Naive thymus-derived CD8-positive, alpha-beta T cell (primary cell): ENCODE results near the gene LRMDA. TPM values are rescaled to one million over a fixed set of nuclear protein-coding genes. Genes with fewer than 3 reads are reported as not detected.

Experiments
- ATAC-seq, 2 donors: fragments of 150-1000 bp; cut with Tn5 transposase in 1 of 2; sonication (Bioruptor Pico), chemical (Tn5 transposase) in 1 of 2; 1 replicate in 1 of 2; 2 replicates in 1 of 2; pipeline ENCODE4 v1.10.0; 2021; ENCODE audit warnings: mild to moderate bottlenecking in 2 of 2, moderate library complexity in 2 of 2
- POLR2A ChIA-PET: fragments of 350-600 bp; sonication (Branson Sonifier 250); formaldehyde crosslinking; loops from one replicate; lab custom pipeline; 2021; ENCODE audit warnings: antibody characterized with exemption; lab: Charles Lee
- DNase-seq, 10 donors: peaks; one replicate each; pipeline versions ENCODE4 v3.0.0 to v3.0.0-alpha.2; 2020 to 2022
- H3K27ac Mint-ChIP-seq, 10 donors: one replicate each; pipeline ENCODE4 v1.8.0; 2020 to 2022; ENCODE audit warnings: mild to moderate bottlenecking in 10 of 10, mixed read lengths in 10 of 10, moderate library complexity in 4 of 10, inconsistent platforms in 1 of 10
- H3K27me3 Mint-ChIP-seq, 5 donors: one replicate each; pipeline ENCODE4 v1.8.0; 2021 to 2022; ENCODE audit warnings: mixed read lengths in 5 of 5
- H3K36me3 Mint-ChIP-seq, 3 donors: one replicate each; pipeline ENCODE4 v1.8.0; 2020 to 2022; ENCODE audit warnings: mixed read lengths in 3 of 3, mild to moderate bottlenecking in 2 of 3, inconsistent platforms in 1 of 3
- H3K4me1 Mint-ChIP-seq, 4 donors: one replicate each; pipeline ENCODE4 v1.8.0; 2021 to 2022; ENCODE audit warnings: mixed read lengths in 4 of 4
- H3K4me3 Mint-ChIP-seq, 10 donors: one replicate each; pipeline ENCODE4 v1.8.0; 2020 to 2022; ENCODE audit warnings: mild to moderate bottlenecking in 10 of 10, mixed read lengths in 10 of 10, moderate library complexity in 6 of 10, inconsistent platforms in 1 of 10
- H3K9me3 Mint-ChIP-seq, 9 donors: one replicate each; pipeline ENCODE4 v1.8.0; 2020 to 2022; ENCODE audit warnings: mixed read lengths in 9 of 9, mild to moderate bottlenecking in 3 of 9, inconsistent platforms in 1 of 9, moderate library complexity in 1 of 9
- polyA plus RNA-seq, 3 donors: library from polyadenylated mRNA; unstranded; fragments of 300-500 nt; fragmentation: Illumina TruSeq; gene quantifications; one replicate each; pipeline ENCODE4 v1.2.3, GENCODE V29; 2021
- total RNA-seq, 8 experiments: library from RNA in 2 of 8; stranded (reverse) in 2 of 8; gene quantifications; one replicate each; pipeline ENCODE4 v1.2.3 and lab custom pipeline; 2021 to 2026

LRMDA gene
- total and polyA plus RNA-seq, 5 experiments from 2014 or later: not detected

DNA sequence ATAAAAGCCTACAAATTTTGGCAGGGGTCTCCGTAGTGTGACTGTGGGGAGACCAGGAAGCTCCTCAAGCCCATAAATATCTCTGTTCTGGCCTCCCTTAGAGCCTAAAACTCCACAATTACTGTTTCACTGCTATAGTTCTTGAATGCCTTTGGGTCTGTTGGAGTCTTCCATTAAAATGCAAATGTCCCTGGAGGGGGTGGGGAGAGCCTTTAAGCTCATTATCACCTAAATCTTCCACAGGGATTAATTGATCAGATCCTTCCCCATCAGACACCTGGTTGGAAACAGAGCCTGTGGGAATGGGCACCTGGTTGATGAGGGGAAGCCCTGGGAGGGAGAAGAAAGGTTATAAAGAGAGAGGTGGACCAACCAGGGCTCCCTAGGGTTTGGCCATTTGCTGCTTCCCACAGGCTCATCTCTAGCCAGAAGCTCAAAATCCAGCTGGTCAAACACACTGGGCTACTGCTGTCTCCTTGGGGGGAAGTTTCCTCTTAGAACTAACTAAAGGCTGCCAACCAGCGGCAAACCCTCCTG is 718.2 kb downstream of the LRMDA start:
- H3K27ac Mint-ChIP-seq: no peak overlapping the region
- H3K4me1 Mint-ChIP-seq: no peaks in the 10 kb centered on the region
- H3K4me3 Mint-ChIP-seq: no peak overlapping the region
- H3K9me3 Mint-ChIP-seq: peaks cover 0 to 25% (median 13%) of the 10 kb centered on the region in 9 donors
- H3K27me3 Mint-ChIP-seq: peaks cover 0 to 4% (median 0%) of the 10 kb centered on the region in 5 donors
- no peak for ATAC-seq
- POLR2A ChIA-PET: no interaction called here
- DNase-seq: no peak
- peaks cover 0 to 12% (median 2%) of the 10 kb centered on the region in 3 donors for H3K36me3 Mint-ChIP-seq

DNA sequence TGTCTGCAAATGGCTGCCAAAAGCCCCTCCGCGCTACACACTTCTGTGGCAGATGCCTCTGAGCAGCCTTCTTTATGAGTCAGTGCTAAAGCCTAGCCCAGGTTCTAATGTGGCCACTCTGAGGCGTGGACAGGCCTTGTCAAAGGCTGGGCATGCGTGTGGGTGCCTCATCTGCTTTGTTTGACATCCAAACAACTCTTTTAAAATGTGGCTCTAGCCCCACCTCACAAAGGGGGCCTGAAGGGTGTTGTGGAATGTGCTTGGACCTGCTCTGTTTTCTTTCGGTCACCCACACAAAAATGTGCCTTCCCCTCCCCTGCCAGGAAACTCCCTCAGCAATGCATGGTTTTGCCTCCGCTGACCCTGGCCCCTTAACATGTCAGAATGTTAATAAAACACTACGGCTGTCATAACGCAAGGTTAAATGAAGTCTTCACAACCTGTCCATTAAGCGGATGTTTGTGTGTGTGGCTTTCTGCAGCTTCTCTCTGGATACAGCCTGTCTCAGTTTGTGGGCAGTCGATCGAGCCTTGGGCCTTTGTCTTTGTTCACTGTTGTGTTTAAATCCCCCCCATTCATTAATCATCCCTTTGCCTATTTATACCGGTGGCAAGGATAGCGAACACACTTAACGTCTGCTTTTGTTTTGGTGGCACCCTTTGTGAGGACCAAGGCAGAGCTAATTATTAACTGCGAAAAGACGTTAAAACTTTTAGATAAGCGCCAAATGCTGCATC is 718.9 kb downstream of the LRMDA start:
- POLR2A ChIA-PET: no interaction called here
- H3K27ac Mint-ChIP-seq: no peak overlapping the region
- H3K27me3 Mint-ChIP-seq: peaks cover 0 to 4% (median 0%) of the 10 kb centered on the region in 5 donors
- DNase-seq (no peak), ATAC-seq (no peak)
- H3K9me3 Mint-ChIP-seq: peaks cover 0 to 25% (median 12%) of the 10 kb centered on the region in 9 donors
- H3K4me3 Mint-ChIP-seq: no peak overlapping the region
- H3K36me3 Mint-ChIP-seq: peaks cover 0 to 12% (median 2%) of the 10 kb centered on the region in 3 donors
- H3K4me1 Mint-ChIP-seq: no peaks in the 10 kb centered on the region

DNA sequence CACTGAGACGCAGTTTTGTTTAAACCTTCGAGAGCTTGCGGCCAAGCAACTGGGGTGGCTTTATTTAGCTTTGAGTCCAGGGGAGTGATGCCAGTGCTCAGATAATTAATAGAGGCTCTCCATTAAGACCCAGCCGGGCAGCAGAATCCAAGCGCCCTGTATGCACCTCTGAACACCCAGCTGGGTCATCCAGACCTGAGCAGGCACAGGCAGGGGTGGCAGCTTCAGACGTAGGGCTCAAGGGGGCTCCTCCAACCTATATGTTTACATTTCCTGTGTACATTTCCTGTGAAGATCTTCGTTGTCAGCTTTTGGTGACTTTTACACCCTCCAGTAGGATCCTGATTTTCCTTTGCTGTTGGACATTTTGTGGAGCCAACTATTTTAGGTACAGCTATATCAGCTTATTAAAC is 719.5 kb downstream of the LRMDA start:
- Mint-ChIP-seq H3K9me3 (peaks cover 0 to 25% (median 9%) of the 10 kb centered on the region in 9 donors), H3K4me3 (no peak overlapping the region), H3K36me3 (peaks cover 0 to 12% (median 2%) of the 10 kb centered on the region in 3 donors), H3K4me1 (no peaks in the 10 kb centered on the region), H3K27me3 (peaks cover 0 to 4% (median 0%) of the 10 kb centered on the region in 5 donors), H3K27ac (no peak overlapping the region)
- DNase-seq (no peak), ATAC-seq (no peak)
- POLR2A ChIA-PET: no interaction called here

GRCh38 chr10:76152186-76152585 is 720.8 kb downstream of the LRMDA start:
- ATAC-seq (no peak), DNase-seq (no peak)
- Mint-ChIP-seq H3K4me1 (no peaks in the 10 kb centered on the region), H3K27ac (no peak overlapping the region), H3K27me3 (peaks cover 0 to 7% (median 0%) of the 10 kb centered on the region in 5 donors), H3K4me3 (no peak overlapping the region), H3K36me3 (peaks cover 0 to 12% (median 2%) of the 10 kb centered on the region in 3 donors), H3K9me3 (peaks cover 0 to 25% (median 9%) of the 10 kb centered on the region in 9 donors)
- POLR2A ChIA-PET: no interaction called here

GRCh38 chr10:76155961-76156360 is 724.5 kb downstream of the LRMDA start:
- POLR2A ChIA-PET: no interaction called here
- Mint-ChIP-seq H3K9me3 (peaks cover 0 to 21% (median 9%) of the 10 kb centered on the region in 9 donors), H3K27me3 (peaks cover 0 to 7% (median 0%) of the 10 kb centered on the region in 5 donors), H3K27ac (no peak overlapping the region), H3K36me3 (peaks cover 0 to 5% (median 0%) of the 10 kb centered on the region in 3 donors), H3K4me1 (no peaks in the 10 kb centered on the region), H3K4me3 (no peak overlapping the region)
- ATAC-seq (no peak), DNase-seq (no peak)

DNA sequence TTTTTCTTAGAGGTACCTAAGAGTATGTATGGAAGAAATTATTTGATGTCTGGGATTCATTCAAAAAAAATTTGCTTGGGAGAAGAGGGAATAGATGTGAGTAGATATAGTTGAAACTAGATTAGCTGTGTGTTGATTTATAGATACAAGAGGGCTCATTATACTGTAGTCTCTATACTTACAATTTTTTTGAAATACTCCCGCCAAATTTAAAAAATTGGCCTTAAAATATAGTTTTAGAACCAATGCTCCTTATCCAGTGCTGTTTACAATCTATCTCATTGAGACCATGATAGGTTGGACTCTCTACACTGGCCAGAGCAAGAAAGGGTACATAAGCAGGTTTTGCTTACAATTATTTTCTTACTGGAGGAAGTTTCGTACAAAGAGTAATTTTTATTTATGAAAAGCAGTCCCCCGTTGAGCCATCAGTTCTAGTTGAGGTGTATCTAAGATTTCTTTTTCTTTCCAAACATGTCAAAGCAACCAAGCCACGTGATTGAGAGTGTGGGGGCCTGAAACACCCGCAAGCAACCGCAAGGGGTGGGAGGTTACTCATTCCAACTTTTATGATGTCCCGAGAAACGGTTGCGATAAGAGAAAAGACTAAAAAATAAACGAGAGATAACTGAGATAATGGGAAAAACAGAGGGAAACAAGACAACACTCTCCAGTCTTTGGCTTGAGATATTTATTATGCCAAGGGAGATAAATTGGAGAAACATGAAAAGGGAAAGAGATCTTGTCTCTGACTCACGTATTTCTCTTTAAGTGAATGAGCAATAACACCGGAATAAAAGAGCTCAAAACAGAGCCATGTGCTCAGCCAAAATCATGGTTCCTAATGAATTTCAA is 729.2 kb downstream of the LRMDA start:
- Mint-ChIP-seq H3K4me1 (no peaks in the 10 kb centered on the region), H3K9me3 (peaks cover 0 to 4% (median 2%) of the 10 kb centered on the region in 9 donors), H3K27me3 (peaks cover 0 to 4% (median 0%) of the 10 kb centered on the region in 5 donors), H3K27ac (no peak overlapping the region), H3K36me3 (no peaks in the 10 kb centered on the region), H3K4me3 (no peak overlapping the region)
- no peak for DNase-seq
- ATAC-seq: no peak
- POLR2A ChIA-PET: no interaction called here

- peaks cover 0 to 4% (median 0%) of the 10 kb centered on the region in 5 donors for H3K27me3 Mint-ChIP-seq
- H3K4me1 Mint-ChIP-seq: no peaks in the 10 kb centered on the region
- POLR2A ChIA-PET: no interaction called here
- DNase-seq: no peak
- H3K9me3 Mint-ChIP-seq: peaks cover 0 to 10% (median 3%) of the 10 kb centered on the region in 9 donors
- H3K27ac Mint-ChIP-seq: no peak overlapping the region
- no peak for ATAC-seq
- no peaks in the 10 kb centered on the region for H3K36me3 Mint-ChIP-seq
- no peak overlapping the region for H3K4me3 Mint-ChIP-seq
Measured at GRCh38 chr10:76161301-76161582, 729.8 kb downstream of the LRMDA start.

DNA sequence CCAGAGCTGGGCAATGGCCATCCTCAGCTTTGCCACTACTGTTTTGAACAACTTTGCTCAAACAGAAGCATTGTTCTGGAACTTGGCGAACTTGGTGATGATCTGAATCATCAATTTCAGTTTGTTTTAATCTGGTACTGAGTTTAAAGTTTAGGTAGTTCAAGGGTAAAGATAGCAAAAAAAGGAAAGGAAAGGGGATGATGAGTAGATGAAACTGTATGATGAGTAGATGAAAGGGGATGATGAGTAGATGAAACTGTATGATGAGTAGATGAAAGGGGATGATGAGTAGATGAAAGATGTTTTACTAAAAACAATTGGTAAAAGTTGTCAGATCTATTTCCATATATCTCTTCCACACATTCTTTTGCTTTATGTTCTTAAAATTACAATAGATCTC is 737.0 kb downstream of the LRMDA start:
- H3K27ac Mint-ChIP-seq: no peak overlapping the region
- POLR2A ChIA-PET: no interaction called here
- H3K9me3 Mint-ChIP-seq: peaks cover 0 to 32% (median 11%) of the 10 kb centered on the region in 9 donors
- peaks cover 0 to 3% (median 0%) of the 10 kb centered on the region in 5 donors for H3K27me3 Mint-ChIP-seq
- no peaks in the 10 kb centered on the region for H3K36me3 Mint-ChIP-seq
- peaks cover 0 to 1% (median 0%) of the 10 kb centered on the region in 4 donors for H3K4me1 Mint-ChIP-seq
- no peak overlapping the region for H3K4me3 Mint-ChIP-seq
- DNase-seq (no peak), ATAC-seq (no peak)

DNA sequence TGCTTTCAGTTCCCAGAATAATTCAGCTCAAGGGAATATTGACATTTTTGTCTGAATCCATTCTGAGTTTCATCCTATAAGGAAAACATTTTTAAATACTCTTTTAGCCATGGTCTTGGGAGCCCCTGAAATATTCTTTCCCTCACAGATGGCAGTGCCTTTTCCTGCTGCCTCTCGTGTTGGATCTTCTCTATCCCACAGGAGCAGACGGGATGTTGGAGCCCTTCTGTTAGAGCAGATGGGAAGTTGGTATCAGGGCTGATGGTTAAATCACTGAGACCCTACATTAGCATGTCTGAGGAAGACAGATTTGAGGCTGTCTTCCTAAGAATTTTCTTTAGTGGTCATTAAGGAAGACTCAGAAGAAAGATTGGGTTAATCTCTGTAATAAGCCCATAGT is 737.8 kb downstream of the LRMDA start:
- peaks cover 0 to 3% (median 0%) of the 10 kb centered on the region in 5 donors for H3K27me3 Mint-ChIP-seq
- H3K36me3 Mint-ChIP-seq: no peaks in the 10 kb centered on the region
- peaks cover 0 to 1% (median 0%) of the 10 kb centered on the region in 4 donors for H3K4me1 Mint-ChIP-seq
- ATAC-seq (no peak), DNase-seq (no peak)
- no peak overlapping the region for H3K4me3 Mint-ChIP-seq
- peaks cover 0 to 32% (median 11%) of the 10 kb centered on the region in 9 donors for H3K9me3 Mint-ChIP-seq
- H3K27ac Mint-ChIP-seq: no peak overlapping the region
- POLR2A ChIA-PET: no interaction called here

GRCh38 chr10:76172020-76172419 is 740.6 kb downstream of the LRMDA start:
- peaks cover 0 to 15% (median 4%) of the 10 kb centered on the region in 9 donors for H3K9me3 Mint-ChIP-seq
- ATAC-seq: no peak
- POLR2A ChIA-PET: no interaction called here

GRCh38 chr10:76175533-76176165 is 744.2 kb downstream of the LRMDA start:
- no peak overlapping the region for H3K27ac Mint-ChIP-seq
- POLR2A ChIA-PET: no interaction called here
- no peaks in the 10 kb centered on the region for H3K4me1 Mint-ChIP-seq
- DNase-seq (no peak), ATAC-seq (no peak)
- no peaks in the 10 kb centered on the region for H3K36me3 Mint-ChIP-seq
- H3K4me3 Mint-ChIP-seq: no peak overlapping the region
- peaks cover 0 to 12% (median under 1%) of the 10 kb centered on the region in 9 donors for H3K9me3 Mint-ChIP-seq
- peaks cover 0 to 3% (median 0%) of the 10 kb centered on the region in 5 donors for H3K27me3 Mint-ChIP-seq

More at GRCh38 chr10:76172020-76172419, 740.6 kb downstream of the LRMDA start:
- H3K27ac Mint-ChIP-seq: no peak overlapping the region
- no peak for DNase-seq
- H3K36me3 Mint-ChIP-seq: no peaks in the 10 kb centered on the region
- peaks cover 0 to 3% (median 0%) of the 10 kb centered on the region in 5 donors for H3K27me3 Mint-ChIP-seq
- H3K4me1 Mint-ChIP-seq: peaks cover 0 to 1% (median 0%) of the 10 kb centered on the region in 4 donors
- H3K4me3 Mint-ChIP-seq: no peak overlapping the region

- Mint-ChIP-seq H3K27me3 (peaks cover 0 to 3% (median 0%) of the 10 kb centered on the region in 5 donors), H3K9me3 (peaks cover 0 to 12% (median 2%) of the 10 kb centered on the region in 9 donors), H3K4me3 (no peak overlapping the region), H3K27ac (no peak overlapping the region), H3K4me1 (no peaks in the 10 kb centered on the region), H3K36me3 (no peaks in the 10 kb centered on the region)
- ATAC-seq: no peak
- POLR2A ChIA-PET: no interaction called here
- no peak for DNase-seq
Measured at GRCh38 chr10:76176166-76176550, 744.7 kb downstream of the LRMDA start.
